Activated B cell treated with CpG ODN at 0.5 μM for 24 hours (primary cell): ENCODE measurements around the gene MPV17L2. TPM values are rescaled to one million over a fixed set of nuclear protein-coding genes. Genes with fewer than 3 reads are reported as not detected.

Source experiments
- ATAC-seq: fragments of 200-7000 bp; cut with Tn5 transposase; one replicate; pipeline ENCODE4 v1.10.0; 2021; ENCODE audit warnings: low read depth, mild to moderate bottlenecking, moderate library complexity
- CTCF ChIA-PET: fragments of 350-600 bp; sonication (Branson Sonifier 250); formaldehyde crosslinking; loops from one replicate; lab custom pipeline; 2021; ENCODE audit warnings: antibody characterized with exemption; lab: Charles Lee
- POLR2A ChIA-PET: fragments of 350-600 bp; sonication (Branson Sonifier 250); formaldehyde crosslinking; loops from one replicate; lab custom pipeline; 2021; ENCODE audit warnings: antibody characterized with exemption; lab: Charles Lee
- DNase-seq: peaks from one replicate; pipeline ENCODE4 v3.0.0; 2022
- H3K27ac Mint-ChIP-seq: one replicate; pipeline ENCODE4 v1.8.0; 2020; ENCODE audit warnings: mixed read lengths
- H3K27me3 Mint-ChIP-seq: one replicate; pipeline ENCODE4 v1.8.0; 2021; ENCODE audit warnings: mixed read lengths
- H3K36me3 Mint-ChIP-seq: one replicate; pipeline ENCODE4 v1.8.0; 2021; ENCODE audit warnings: low read depth, mixed read lengths
- H3K4me1 Mint-ChIP-seq: one replicate; pipeline ENCODE4 v1.8.0; 2021; ENCODE audit warnings: mixed read lengths
- H3K4me3 Mint-ChIP-seq: one replicate; pipeline ENCODE4 v1.8.0; 2020; ENCODE audit warnings: mild to moderate bottlenecking, mixed read lengths
- H3K9me3 Mint-ChIP-seq: one replicate; pipeline ENCODE4 v1.8.0; 2020; ENCODE audit warnings: mixed read lengths
- CTCF ChIP-seq: fragments of 200-600 bp; IDR thresholded peaks from one replicate; pipeline ENCODE4 v1.8.0; 2022; ENCODE audit warnings: antibody characterized with exemption, mild to moderate bottlenecking
- intact Hi-C: fragments of 100-400 bp; cut with micrococcal nuclease; formaldehyde crosslinking; loops from one replicate; pipeline ENCODE4 v1.15.1; 2024
- total RNA-seq: library from RNA; stranded (reverse); gene quantifications from 2 replicates; pipeline ENCODE4 v1.2.3, GENCODE V29; 2022

The MPV17L2 gene
- total RNA-seq, 1 donor from 2014 or later, result 17.9 TPM

- POLR2A ChIA-PET, result interaction anchor here (0.6 to 19.0 kb wide), 21 partner anchors 11 to 193 kb away, joined by 3 to 437 read pairs (median 7); partner anchors contain the start of genes ARRDC2, IFI30, IQCN and JUND
- DNase-seq, result no peak
- no peaks in the 10 kb centered on the region for H3K9me3 Mint-ChIP-seq
- no peaks in the 10 kb centered on the region for H3K27me3 Mint-ChIP-seq
- H3K27ac Mint-ChIP-seq, result peak overlapping the region; percentile 95
- peak overlapping the region; percentile 87 for H3K4me3 Mint-ChIP-seq
- H3K36me3 Mint-ChIP-seq, result peaks cover 30% of the 10 kb centered on the region
- no peak for ATAC-seq
- CTCF ChIA-PET, result interaction anchor here (1.0 to 2.2 kb wide), 6 partner anchors 16 to 135 kb away, joined by 4 to 19 read pairs (median 6); no protein-coding TSS in a partner anchor
- TF ChIP-seq CTCF, result no peak
- H3K4me1 Mint-ChIP-seq, result peaks cover 38% of the 10 kb centered on the region
- intact Hi-C loops, result loop anchor here (5.0 kb wide), 1 partner anchor 329 kb away; the partner anchor contains the start of gene ELL
These were observed 566 bp downstream of the MPV17L2 start for GRCh38 chr19:18193388-18194180.

GRCh38 chr19:18194181-18194530 is 1.1 kb downstream of the MPV17L2 start:
- TF ChIP-seq CTCF, result no peak
- H3K27me3 Mint-ChIP-seq, result no peaks in the 10 kb centered on the region
- H3K27ac Mint-ChIP-seq, result peak overlapping the region; percentile 95
- ChIA-PET POLR2A (interaction anchor here (1.5 to 19.0 kb wide), 6 partner anchors 10 to 193 kb away, joined by 3 to 437 read pairs (median 38); partner anchors contain the start of genes IFI30, JUND and RAB3A), CTCF (interaction anchor here (1.0 to 1.2 kb wide), 2 partner anchors 26 to 58 kb away, joined by 3 to 4 read pairs; no protein-coding TSS in a partner anchor)
- H3K4me1 Mint-ChIP-seq, result peaks cover 34% of the 10 kb centered on the region
- intact Hi-C loops, result loop anchor here (5.0 kb wide), 1 partner anchor 328 kb away; the partner anchor contains the start of gene ELL
- peak overlapping the region; percentile 87 for H3K4me3 Mint-ChIP-seq
- ATAC-seq (no peak), DNase-seq (no peak)
- no peaks in the 10 kb centered on the region for H3K9me3 Mint-ChIP-seq
- peaks cover 34% of the 10 kb centered on the region for H3K36me3 Mint-ChIP-seq

- intact Hi-C loops, result loop anchor here (5.0 kb wide), 1 partner anchor 328 kb away; the partner anchor contains the start of gene ELL
- Mint-ChIP-seq H3K9me3 (no peaks in the 10 kb centered on the region), H3K36me3 (peaks cover 36% of the 10 kb centered on the region), H3K4me3 (peak overlapping the region; percentile 87), H3K27ac (peak overlapping the region; percentile 95), H3K4me1 (peaks cover 34% of the 10 kb centered on the region), H3K27me3 (no peaks in the 10 kb centered on the region)
- ATAC-seq (no peak), DNase-seq (no peak)
- POLR2A ChIA-PET, result interaction anchor here (0.6 to 19.0 kb wide), 6 partner anchors 10 to 194 kb away, joined by 3 to 437 read pairs (median 10); partner anchors contain the start of genes IFI30, JUND and RAB3A
- CTCF ChIA-PET, result interaction anchor here (1.0 to 1.2 kb wide), 3 partner anchors 27 to 85 kb away, joined by 3 to 4 read pairs (median 3); no protein-coding TSS in a partner anchor
- TF ChIP-seq CTCF, result no peak
These were observed 1.7 kb downstream of the MPV17L2 start for GRCh38 chr19:18194554-18195238.

- POLR2A ChIA-PET, result interaction anchor here (0.6 to 5.8 kb wide), 2 partner anchors 8 to 57 kb away, joined by 3 to 112 read pairs; partner anchors contain the start of gene RAB3A
- ATAC-seq (no peak), DNase-seq (no peak)
- no peaks in the 10 kb centered on the region for H3K9me3 Mint-ChIP-seq
- CTCF ChIA-PET, result no interaction called here
- peaks cover 29% of the 10 kb centered on the region for H3K4me1 Mint-ChIP-seq
- no peak for TF ChIP-seq CTCF
- no peak overlapping the region for H3K27ac Mint-ChIP-seq
- intact Hi-C loops, result no loop called here
- peaks cover 37% of the 10 kb centered on the region for H3K36me3 Mint-ChIP-seq
- no peaks in the 10 kb centered on the region for H3K27me3 Mint-ChIP-seq
- no peak overlapping the region for H3K4me3 Mint-ChIP-seq
These were observed 3.5 kb downstream of the MPV17L2 start for GRCh38 chr19:18196511-18196845.
